Testis (tissue), 2 donors: ENCODE results near the gene AGBL4.

Experiments
- POLR2A ChIP-seq: fragments of 450-650 bp; IDR thresholded peaks from one replicate; pipeline ENCODE4 v1.6.1; 2017; ENCODE audit warnings: antibody characterized with exemption, mild to moderate bottlenecking, moderate library complexity
- TF ChIP-seq, protein P1 (sequence below), 3 experiments: fragments of 450-650 bp in 2 of 3; fragments of 200-600 bp in 1 of 3; sonication (generic) in 1 of 3; IDR thresholded peaks; one replicate each; pipeline ENCODE4 v1.5.1; 2016 to 2019; ENCODE audit warnings: antibody characterized with exemption in 3 of 3, mild to moderate bottlenecking in 2 of 3, moderate library complexity in 1 of 3

GRCh38 chr1:48668339-48668738, 1355.4 kb downstream of the AGBL4 start:
- TF ChIP-seq, protein P1, sequence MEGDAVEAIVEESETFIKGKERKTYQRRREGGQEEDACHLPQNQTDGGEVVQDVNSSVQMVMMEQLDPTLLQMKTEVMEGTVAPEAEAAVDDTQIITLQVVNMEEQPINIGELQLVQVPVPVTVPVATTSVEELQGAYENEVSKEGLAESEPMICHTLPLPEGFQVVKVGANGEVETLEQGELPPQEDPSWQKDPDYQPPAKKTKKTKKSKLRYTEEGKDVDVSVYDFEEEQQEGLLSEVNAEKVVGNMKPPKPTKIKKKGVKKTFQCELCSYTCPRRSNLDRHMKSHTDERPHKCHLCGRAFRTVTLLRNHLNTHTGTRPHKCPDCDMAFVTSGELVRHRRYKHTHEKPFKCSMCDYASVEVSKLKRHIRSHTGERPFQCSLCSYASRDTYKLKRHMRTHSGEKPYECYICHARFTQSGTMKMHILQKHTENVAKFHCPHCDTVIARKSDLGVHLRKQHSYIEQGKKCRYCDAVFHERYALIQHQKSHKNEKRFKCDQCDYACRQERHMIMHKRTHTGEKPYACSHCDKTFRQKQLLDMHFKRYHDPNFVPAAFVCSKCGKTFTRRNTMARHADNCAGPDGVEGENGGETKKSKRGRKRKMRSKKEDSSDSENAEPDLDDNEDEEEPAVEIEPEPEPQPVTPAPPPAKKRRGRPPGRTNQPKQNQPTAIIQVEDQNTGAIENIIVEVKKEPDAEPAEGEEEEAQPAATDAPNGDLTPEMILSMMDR (IDR thresholded peaks at IDR 0.05): no peak
- TF ChIP-seq POLR2A: no peak
